ENCODE measurements around the gene PLA2G4D.

The PLA2G4D gene

DNA sequence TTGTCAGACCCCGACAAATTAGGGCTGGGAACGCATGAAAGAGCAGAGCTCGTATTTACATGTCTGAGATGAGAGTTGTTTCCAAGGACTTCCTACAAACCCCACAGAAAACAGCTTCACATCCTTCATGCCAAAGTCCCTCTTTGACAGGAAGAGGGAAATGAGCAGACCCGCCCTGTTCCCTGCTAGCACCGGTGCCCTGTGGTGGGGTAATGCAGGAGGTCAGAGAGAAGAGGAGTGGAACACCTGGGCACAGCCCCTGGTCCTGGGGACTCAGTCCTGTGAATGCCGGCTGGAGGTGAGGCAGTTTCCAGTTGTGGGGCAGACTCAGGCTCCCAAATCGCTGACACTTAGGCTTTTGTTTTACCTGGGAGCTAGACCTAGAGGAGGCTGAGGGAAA, 4.0 kb downstream of the PLA2G4D start:
- no peak overlapping the region for H3K27ac ChIP-seq
- no peaks in the 10 kb centered on the region for H3K4me1 ChIP-seq
- H3K27me3 ChIP-seq (ENCODE audit: control insufficient read depth, insufficient read depth, low read length), result no peaks in the 10 kb centered on the region
- no peak overlapping the region for H2AFZ ChIP-seq
- H3K4me3 ChIP-seq (ENCODE audit: low read depth, low read length), result no peak overlapping the region
- no peaks in the 10 kb centered on the region for H3K79me2 ChIP-seq
- no peak for TF ChIP-seq CTCF (IDR thresholded peaks at IDR 0.05)
- no peaks in the 10 kb centered on the region for H3K9me3 ChIP-seq (ENCODE audit: control insufficient read depth, low read length)
- H3K4me2 ChIP-seq (ENCODE audit: low read length), result no peak overlapping the region
- H3K9ac ChIP-seq, result no peak overlapping the region
- no peaks in the 10 kb centered on the region for H3K36me3 ChIP-seq (ENCODE audit: control insufficient read depth, insufficient read depth, low read length)

DNA sequence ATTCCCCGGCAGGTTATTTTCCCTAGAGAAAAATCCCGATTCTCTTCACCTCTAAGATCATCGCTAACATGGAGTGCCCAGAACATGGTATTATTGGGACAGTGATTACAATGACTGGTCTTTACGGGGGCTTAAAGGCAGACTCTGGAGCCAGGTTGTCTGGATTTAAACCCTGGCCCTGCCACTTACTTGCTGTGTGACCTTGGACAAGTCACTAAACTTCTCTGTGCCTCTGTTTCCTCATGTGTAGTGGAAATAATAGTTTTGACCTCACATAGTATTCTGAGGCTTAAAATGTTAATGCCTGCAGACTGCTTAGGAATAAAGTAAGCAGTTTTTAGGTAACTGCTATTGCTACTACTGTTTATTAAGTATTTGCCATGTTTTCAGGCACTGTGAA, 4.4 kb downstream of the PLA2G4D start:
- Histone ChIP-seq H3K9ac (no peak overlapping the region), H3K36me3 (ENCODE audit: control insufficient read depth, insufficient read depth, low read length) (no peaks in the 10 kb centered on the region), H3K4me1 (no peaks in the 10 kb centered on the region), H3K4me3 (ENCODE audit: low read depth, low read length) (no peak overlapping the region), H3K9me3 (ENCODE audit: control insufficient read depth, low read length) (no peaks in the 10 kb centered on the region), H3K79me2 (no peaks in the 10 kb centered on the region), H3K4me2 (ENCODE audit: low read length) (no peak overlapping the region), H3K27me3 (ENCODE audit: control insufficient read depth, insufficient read depth, low read length) (no peaks in the 10 kb centered on the region), H2AFZ (no peak overlapping the region), H3K27ac (no peak overlapping the region)
- TF ChIP-seq CTCF (IDR thresholded peaks at IDR 0.05), result no peak

GRCh38 chr15:42088801-42089640, 5.3 kb downstream of the PLA2G4D start:
- no peaks in the 10 kb centered on the region for H3K4me1 ChIP-seq
- no peak for TF ChIP-seq CTCF (IDR thresholded peaks at IDR 0.05)

GRCh38 chr15:42087926-42088800, 6.2 kb downstream of the PLA2G4D start:
- Histone ChIP-seq H3K27ac (no peak overlapping the region), H3K79me2 (no peaks in the 10 kb centered on the region), H3K9me3 (ENCODE audit: control insufficient read depth, low read length) (no peaks in the 10 kb centered on the region), H3K4me3 (ENCODE audit: low read depth, low read length) (no peak overlapping the region), H3K9ac (no peak overlapping the region), H3K4me2 (ENCODE audit: low read length) (no peak overlapping the region), H3K36me3 (ENCODE audit: control insufficient read depth, insufficient read depth, low read length) (no peaks in the 10 kb centered on the region), H3K4me1 (no peaks in the 10 kb centered on the region), H2AFZ (no peak overlapping the region), H3K27me3 (ENCODE audit: control insufficient read depth, insufficient read depth, low read length) (no peaks in the 10 kb centered on the region)
- no peak for TF ChIP-seq CTCF (IDR thresholded peaks at IDR 0.05)

More at GRCh38 chr15:42088801-42089640, 5.3 kb downstream of the PLA2G4D start:
- Histone ChIP-seq H3K4me2 (ENCODE audit: low read length) (no peak overlapping the region), H3K9me3 (ENCODE audit: control insufficient read depth, low read length) (no peaks in the 10 kb centered on the region), H3K9ac (no peak overlapping the region), H3K4me3 (ENCODE audit: low read depth, low read length) (no peak overlapping the region), H3K27me3 (ENCODE audit: control insufficient read depth, insufficient read depth, low read length) (no peaks in the 10 kb centered on the region), H2AFZ (no peak overlapping the region), H3K79me2 (no peaks in the 10 kb centered on the region), H3K36me3 (ENCODE audit: control insufficient read depth, insufficient read depth, low read length) (no peaks in the 10 kb centered on the region), H3K27ac (no peak overlapping the region)

Data from parathyroid adenoma (tissue), 2 donors.